HL-60 (cell line): ENCODE results near the gene AMFR.

ENCODE experiments used
- DNase-seq, 2 experiments: peaks; one replicate each; pipeline ENCODE4 v3.0.0-alpha.2; 2010 to 2020; ENCODE audit warnings: low read depth in 1 of 2, low spot score in 1 of 2
- H3K27ac ChIP-seq: fragments of 250-450 bp; sonication (Bioruptor Pico); replicated peaks from 2 replicates; pipeline ENCODE4 v1.5.1; 2020; ENCODE audit warnings: mild to moderate bottlenecking, moderate library complexity
- H3K27me3 ChIP-seq: fragments of 250-450 bp; sonication (Bioruptor Pico); 2 replicates; pipeline ENCODE4 v1.5.1; 2021; ENCODE audit warnings: mild to moderate bottlenecking, moderate library complexity; ENCODE audit not compliant: insufficient read depth, poor library complexity, severe bottlenecking
- H3K4me3 ChIP-seq: replicated peaks from 2 replicates; pipeline ENCODE4 v1.5.1; 2011; ENCODE audit warnings: mild to moderate bottlenecking, control low read depth, low read length; ENCODE audit not compliant: insufficient read depth
- CTCF ChIP-seq: IDR thresholded peaks from one replicate; pipeline ENCODE4 v1.5.1; 2011; ENCODE audit warnings: low read length, control low read depth, inconsistent platforms; ENCODE audit not compliant: insufficient read depth
- GABPA ChIP-seq: IDR thresholded peaks from 2 replicates; pipeline ENCODE4 v1.6.1; 2012; ENCODE audit warnings: low read depth
- POLR2AphosphoS5 ChIP-seq: IDR thresholded peaks from 2 replicates; pipeline ENCODE4 v1.6.1; 2012; ENCODE audit warnings: low read depth
- REST ChIP-seq: IDR thresholded peaks from 2 replicates; pipeline ENCODE4 v1.6.1; 2012; ENCODE audit warnings: low read depth; ENCODE audit not compliant: insufficient replicate concordance
- SPI1 ChIP-seq: IDR thresholded peaks from 2 replicates; pipeline ENCODE4 v1.6.1; 2012; ENCODE audit warnings: low read depth, mild to moderate bottlenecking, borderline replicate concordance

AMFR gene

DNA sequence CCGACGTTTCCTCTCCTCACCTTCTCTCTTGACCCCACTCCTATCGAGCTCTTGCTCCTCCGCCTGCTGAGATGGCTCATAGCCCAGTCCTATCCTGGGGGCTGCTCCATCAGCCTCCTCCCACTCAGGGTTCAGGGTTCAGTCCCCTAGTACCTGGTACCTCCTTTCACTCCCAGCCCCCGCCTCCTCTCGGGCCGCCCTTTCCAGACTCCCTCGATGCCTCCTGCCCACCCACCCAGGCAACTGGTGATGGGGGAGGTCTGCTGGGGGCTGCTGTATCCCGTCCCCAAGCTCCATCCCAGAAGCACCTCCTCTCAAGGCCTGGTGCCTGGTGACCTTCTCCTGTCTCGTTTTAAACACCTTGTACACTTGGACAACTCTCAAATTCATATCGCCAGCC is 93.9 kb downstream of the AMFR start:
- no peak overlapping the region for H3K27ac ChIP-seq
- no peak for DNase-seq
- H3K27me3 ChIP-seq = no peaks in the 10 kb centered on the region
- TF ChIP-seq SPI1 (no peak), GABPA (no peak), POLR2AphosphoS5 (no peak), REST (no peak), CTCF (no peak)
- no peak overlapping the region for H3K4me3 ChIP-seq

DNA sequence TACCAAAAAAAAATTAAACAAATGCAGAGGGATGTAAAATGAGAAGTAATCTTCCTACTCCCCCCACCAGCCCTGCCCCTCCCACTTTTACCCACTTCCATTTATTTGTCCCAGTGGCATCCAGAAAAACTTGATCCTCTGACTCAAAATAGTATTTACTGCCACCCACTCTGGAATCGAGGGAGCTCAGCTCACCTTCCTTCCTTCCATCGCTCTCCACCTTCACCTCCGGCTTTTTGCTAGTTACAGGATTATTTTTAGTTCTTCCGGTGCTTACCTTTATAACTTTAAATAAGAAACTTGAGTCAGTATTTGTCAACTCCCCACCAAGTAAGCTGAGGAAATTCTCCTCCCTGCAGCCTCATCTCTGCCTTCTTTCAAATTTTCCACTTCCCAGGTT is 94.9 kb downstream of the AMFR start:
- H3K27ac ChIP-seq = no peak overlapping the region
- DNase-seq = no peak
- TF ChIP-seq GABPA (no peak), POLR2AphosphoS5 (no peak), CTCF (no peak), REST (no peak), SPI1 (no peak)
- H3K4me3 ChIP-seq = no peak overlapping the region
- no peaks in the 10 kb centered on the region for H3K27me3 ChIP-seq

GRCh38 chr16:56329887-56330286 is 95.5 kb downstream of the AMFR start:
- Histone ChIP-seq H3K27ac (no peak overlapping the region), H3K27me3 (no peaks in the 10 kb centered on the region), H3K4me3 (no peak overlapping the region)
- TF ChIP-seq SPI1 (no peak), CTCF (no peak), GABPA (no peak), POLR2AphosphoS5 (no peak), REST (no peak)
- DNase-seq = no peak
